ENCODE results near the gene CAPN14.

GRCh38 chr2:31127931-31128330 lies 89.4 kb downstream of the CAPN14 start:
- no peak for TF ChIP-seq POLR2A (IDR thresholded peaks at IDR 0.05; ENCODE audit: low read length)
- TF ChIP-seq GATA1 (IDR thresholded peaks at IDR 0.05; ENCODE audit: low read depth, low read length): no peak
